Gastroesophageal sphincter (tissue), 4 donors: ENCODE measurements around the gene ARL16. TPM values are rescaled to one million over a fixed set of nuclear protein-coding genes. Genes with fewer than 3 reads are reported as not detected.

Experiments used
- ATAC-seq: fragments of 150-250 bp; one replicate; pipeline ENCODE4 v1.9.1; 2016; ENCODE audit warnings: mild to moderate bottlenecking, moderate library complexity
- H3K27ac ChIP-seq, 4 donors: fragments of 200-600 bp; sonication (generic) in 3 of 4; 1 replicate in 3 of 4; 2 replicates in 1 of 4; pipeline ENCODE4 v1.5.1; 2016 to 2019
- H3K27me3 ChIP-seq: fragments of 200-600 bp; sonication (generic); one replicate; pipeline ENCODE4 v1.5.1; 2019
- H3K36me3 ChIP-seq, 2 donors: fragments of 200-600 bp; sonication (generic); one replicate each; pipeline ENCODE4 v1.5.1; 2019; ENCODE audit warnings: control low read depth in 1 of 2
- H3K4me1 ChIP-seq, 3 donors: fragments of 200-600 bp; sonication (generic); 1 replicate in 2 of 3; 2 replicates in 1 of 3; pipeline ENCODE4 v1.5.1; 2016 to 2019; ENCODE audit warnings: control low read depth in 2 of 3
- H3K4me3 ChIP-seq, 2 donors: fragments of 200-600 bp; sonication (generic); one replicate each; pipeline ENCODE4 v1.5.1; 2019; ENCODE audit warnings: mild to moderate bottlenecking in 1 of 2, moderate library complexity in 1 of 2
- H3K9me3 ChIP-seq, 3 donors: fragments of 200-600 bp; sonication (generic); one replicate each; pipeline ENCODE4 v1.5.1; 2017 to 2019; ENCODE audit warnings: control low read depth in 2 of 3
- CTCF ChIP-seq, 4 experiments: fragments of 200-600 bp in 2 of 4; fragments of 450-650 bp in 2 of 4; sonication (generic) in 1 of 4; IDR thresholded peaks; one replicate each; pipeline ENCODE4 v1.5.1; 2017 to 2019; ENCODE audit warnings: antibody characterized with exemption in 4 of 4, mild to moderate bottlenecking in 2 of 4, moderate library complexity in 2 of 4
- EP300 ChIP-seq: sonication (generic); formaldehyde crosslinking; IDR thresholded peaks from one replicate; pipeline ENCODE4 v1.6.1; 2017; ENCODE audit warnings: antibody characterized with exemption, mild to moderate bottlenecking
- POLR2A ChIP-seq, 2 donors: fragments of 450-650 bp; IDR thresholded peaks; one replicate each; pipeline ENCODE4 v1.6.1; 2017; ENCODE audit warnings: antibody characterized with exemption in 2 of 2, mild to moderate bottlenecking in 2 of 2, moderate library complexity in 1 of 2
- POLR2AphosphoS5 ChIP-seq: sonication (generic); formaldehyde crosslinking; IDR thresholded peaks from one replicate; pipeline ENCODE4 v1.6.1; 2017; ENCODE audit warnings: antibody characterized with exemption
- WGBS, 2 donors: methylation state at CpG; one replicate each; pipeline ENCODE4 v1.1.5; 2018; ENCODE audit warnings: low coverage in 1 of 2; 5-methylcytosine and 5-hydroxymethylcytosine counted together
- total RNA-seq, 4 donors: library from RNA; depleted of rRNA; stranded (reverse); fragments of >200 nt; gene quantifications; one replicate each; pipeline ENCODE4 v1.1.0, GENCODE V29; 2016

The ARL16 gene
- total RNA-seq, 4 donors from 2014 or later = 26.2 to 52.8 (median 30.2) TPM

GRCh38 chr17:81656118-81656743, 27.4 kb downstream of the ARL16 start, which contains the start of gene PDE6G:
Gene PDE6G (minus strand): TSS chr17:81656542. CDS start chr17:81653305, 3,237 bp downstream.
- 100% methylated on average over 1 of the region's 15 CpGs; no CpG with 5 or more reads in 1 of the 2 donors for WGBS, 2 donors
- H3K27me3 ChIP-seq = peaks cover 39% of the 10 kb centered on the region
- no peak within 1 kb of the TSS for H3K4me3 ChIP-seq
- no peaks in the 10 kb centered on the region for H3K9me3 ChIP-seq
- H3K27ac ChIP-seq = no peak within 1 kb of the TSS
- no peaks in the 10 kb centered on the region for H3K36me3 ChIP-seq
- no peak for ATAC-seq
- H3K4me1 ChIP-seq = no peaks in the 10 kb centered on the region
- TF ChIP-seq EP300 (no peak), CTCF (IDR thresholded peaks at IDR 0.05) (no peak), POLR2AphosphoS5 (no peak), POLR2A (IDR thresholded peaks at IDR 0.05) (no peak)

GRCh38 chr17:81655378-81656117, 28.0 kb downstream of the ARL16 start:
- H3K27me3 ChIP-seq = peaks cover 46% of the 10 kb centered on the region
- TF ChIP-seq POLR2AphosphoS5 = no peak
- no peak for TF ChIP-seq EP300
- no peak for TF ChIP-seq CTCF (IDR thresholded peaks at IDR 0.05)
- TF ChIP-seq POLR2A (IDR thresholded peaks at IDR 0.05) = no peak

DNA sequence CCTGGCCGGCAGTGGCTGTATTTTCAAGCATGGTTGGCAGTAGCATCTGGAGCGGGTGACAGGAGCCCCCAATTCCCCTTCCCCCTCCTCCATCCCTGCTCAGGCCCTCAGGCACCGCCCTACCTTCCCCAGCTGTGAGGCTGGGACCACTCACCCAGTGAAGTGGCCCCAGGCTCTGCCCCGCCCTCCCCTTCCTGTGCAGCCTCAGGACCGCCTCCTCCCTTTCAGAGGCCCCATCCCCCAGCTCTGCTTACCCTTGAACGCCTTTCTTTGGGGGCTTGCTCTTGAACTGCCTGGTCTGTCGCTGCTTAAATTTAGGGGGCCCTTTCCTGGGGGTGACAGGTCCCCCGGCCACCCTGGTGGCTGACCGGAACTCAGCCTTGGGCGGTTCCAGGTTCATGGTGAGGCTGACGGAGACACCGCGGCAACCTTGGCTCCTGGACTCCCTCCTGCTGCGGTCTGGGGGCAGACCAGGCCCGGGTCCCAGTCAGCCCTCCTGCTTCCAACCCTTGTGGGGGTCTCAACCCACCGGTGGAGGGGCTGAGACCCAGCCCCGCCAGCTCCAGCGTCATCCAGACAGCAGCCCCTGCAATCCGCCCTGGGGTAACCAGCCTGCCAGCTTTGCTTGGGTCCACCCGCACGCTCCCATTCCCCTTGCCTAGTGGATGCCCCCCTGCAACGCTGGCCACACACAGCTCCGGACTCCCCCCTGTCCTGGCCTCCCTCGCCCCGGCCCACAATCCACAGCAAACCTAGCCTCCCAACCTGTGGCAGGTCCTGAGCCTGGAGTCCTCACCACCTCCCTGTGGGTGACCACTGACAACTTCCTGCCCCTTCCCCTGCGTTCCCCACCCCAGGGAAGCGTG, 30.5 kb downstream of the ARL16 start:
- peaks cover 70% of the 10 kb centered on the region for H3K27me3 ChIP-seq
- WGBS, 2 donors = 0 to 50% methylated on average over 1 to 2 of the region's 27 CpGs
- H3K36me3 ChIP-seq = no peaks in the 10 kb centered on the region
- H3K27ac ChIP-seq = no peak overlapping the region
- no peak for TF ChIP-seq EP300
- peaks cover 0 to 11% (median 0%) of the 10 kb centered on the region in 3 donors for H3K9me3 ChIP-seq
- no peak for ATAC-seq
- H3K4me1 ChIP-seq = peaks cover 0 to 4% (median 0%) of the 10 kb centered on the region in 3 donors
- no peak overlapping the region for H3K4me3 ChIP-seq

More at GRCh38 chr17:81655378-81656117, 28.0 kb downstream of the ARL16 start:
- Histone ChIP-seq H3K36me3 (no peaks in the 10 kb centered on the region), H3K9me3 (no peaks in the 10 kb centered on the region), H3K4me3 (no peak overlapping the region), H3K27ac (no peak overlapping the region), H3K4me1 (no peaks in the 10 kb centered on the region)
- WGBS, 2 donors = no CpG with 5 or more reads among the region's 18 CpGs
- ATAC-seq = no peak

DNA sequence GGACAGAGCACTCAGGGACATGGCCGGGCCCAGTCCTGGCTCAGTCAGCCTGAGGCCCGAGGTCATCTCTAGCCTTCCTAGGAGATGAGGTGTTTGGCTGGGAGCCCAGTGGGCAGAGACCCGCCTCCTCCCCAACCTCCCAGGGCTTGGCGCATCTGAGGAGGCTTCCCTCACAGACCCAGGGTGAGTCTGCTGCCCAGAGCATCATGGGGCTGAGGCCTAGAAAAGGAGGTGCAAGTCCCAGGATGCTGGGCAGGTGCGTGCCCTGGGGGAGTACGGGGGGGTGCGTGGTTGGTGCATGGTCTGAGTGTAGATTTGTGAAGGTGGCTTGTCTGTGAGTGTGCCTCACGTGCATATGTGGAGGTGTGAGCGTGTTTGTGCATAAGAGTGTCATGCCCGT, 31.9 kb downstream of the ARL16 start:
- no peak for ATAC-seq
- Histone ChIP-seq H3K27me3 (peaks cover 83% of the 10 kb centered on the region), H3K27ac (no peak overlapping the region), H3K4me3 (no peak overlapping the region), H3K36me3 (no peaks in the 10 kb centered on the region), H3K4me1 (peaks cover 0 to 8% (median 0%) of the 10 kb centered on the region in 3 donors), H3K9me3 (peaks cover 0 to 11% (median 0%) of the 10 kb centered on the region in 3 donors)
- WGBS, 2 donors = 87% methylated on average over 4 of the region's 10 CpGs; no CpG with 5 or more reads in 1 of the 2 donors
- no peak for TF ChIP-seq EP300
- no peak for TF ChIP-seq POLR2A (IDR thresholded peaks at IDR 0.05)
- TF ChIP-seq POLR2AphosphoS5 = no peak
- no peak for TF ChIP-seq CTCF (IDR thresholded peaks at IDR 0.05)

- TF ChIP-seq POLR2AphosphoS5 (no peak), CTCF (IDR thresholded peaks at IDR 0.05) (no peak), POLR2A (IDR thresholded peaks at IDR 0.05) (no peak), EP300 (no peak)
- Histone ChIP-seq H3K27me3 (peaks cover 83% of the 10 kb centered on the region), H3K9me3 (peaks cover 0 to 11% (median 0%) of the 10 kb centered on the region in 3 donors), H3K36me3 (no peaks in the 10 kb centered on the region), H3K4me3 (no peak overlapping the region), H3K4me1 (peaks cover 0 to 8% (median 0%) of the 10 kb centered on the region in 3 donors), H3K27ac (no peak overlapping the region)
- peak; percentile 15 for ATAC-seq
- WGBS, 2 donors = 46% methylated on average over 5 of the region's 9 CpGs; no CpG with 5 or more reads in 1 of the 2 donors
These were observed 32.6 kb downstream of the ARL16 start for GRCh38 chr17:81650951-81651350.
